A549 treated with ZK216348 at 1 μM for 4 hours (cell line): Measurements from ENCODE around the gene MANBA. TPM values are rescaled to one million over a fixed set of nuclear protein-coding genes. Genes with fewer than 3 reads are reported as not detected.

Experiments
- total RNA-seq: library from RNA; stranded (reverse); fragments of 200-300 nt; extraction: Qiagen RNA extraction; gene quantifications from 5 replicates; pipeline ENCODE4 v1.2.3, GENCODE V29; 2022; ENCODE audit warnings: low read depth

Gene MANBA
- total RNA-seq, result 12.3 to 15.7 TPM (median 13.2 TPM) in 5 replicates

DNA sequence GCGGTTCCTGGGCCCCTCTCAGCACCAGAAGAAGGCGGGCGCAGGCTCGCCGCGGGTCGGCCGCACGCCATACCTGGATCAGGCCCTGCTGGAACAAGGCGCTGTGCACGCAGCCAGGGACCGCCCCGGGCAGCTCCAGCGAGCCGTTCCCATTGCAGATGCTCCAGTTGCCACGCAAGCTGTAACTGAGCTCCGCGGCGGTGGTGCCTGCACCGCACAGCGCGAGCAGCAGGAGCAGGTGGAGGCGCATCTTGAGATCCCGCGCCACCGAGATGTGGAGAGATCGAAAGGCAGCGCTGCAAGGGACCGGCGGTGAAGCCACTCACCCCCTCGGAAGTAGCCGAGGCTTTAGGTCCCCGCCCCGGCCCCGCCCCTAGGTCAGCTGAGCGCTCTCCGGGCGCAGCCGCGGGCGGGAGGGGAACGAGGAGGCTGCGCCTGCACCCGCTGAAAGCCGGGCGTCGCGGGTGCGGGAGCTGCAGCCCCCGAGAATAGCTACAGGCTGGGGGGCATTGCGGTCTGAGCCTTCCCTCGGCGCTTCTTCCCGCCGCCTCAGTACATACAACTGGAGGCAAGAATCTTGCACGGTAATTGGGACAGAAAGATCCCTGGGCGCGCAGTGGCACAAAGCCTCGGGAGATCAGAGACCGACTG is at the start of gene MANBA:
TSS of gene MANBA (minus strand) at position 324 of the 651 bp plus-strand sequence. CDS start at position 250, 74 bp downstream.

Other genes starting within 250 kb of the MANBA start
- gene UBE2D3, start 66.6 kb upstream of the MANBA start, total RNA-seq, result 201 to 228 TPM (median 219 TPM) in 5 replicates
- gene CISD2, start 108.0 kb upstream of the MANBA start, total RNA-seq, result 30.3 to 44.8 TPM (median 35.7 TPM) in 5 replicates